PC-3 (cell line): Measurements from ENCODE around the gene POU2F1. TPM values are rescaled to one million over a fixed set of nuclear protein-coding genes. Genes with fewer than 3 reads are reported as not detected.

Experiments
- ATAC-seq: fragments of 200-7000 bp; cut with Tn5 transposase; 2 replicates; pipeline ENCODE4 v1.9.1; 2020; ENCODE audit warnings: mild to moderate bottlenecking, moderate library complexity
- BruUV-seq: library from RNA; stranded (reverse); fragments of 400-500 nt; replicated peaks from 2 replicates; lab custom pipeline; 2021; lab: Mats Ljungman, UMichigan
- CTCF ChIA-PET: fragments of 300-600 bp; sonication (Branson Sonifier 250); formaldehyde crosslinking; loops from one replicate; lab custom pipeline; 2022; ENCODE audit warnings: antibody characterized with exemption; lab: Charles Lee
- POLR2A ChIA-PET: fragments of 300-600 bp; sonication (Branson Sonifier 250); formaldehyde crosslinking; loops from one replicate; lab custom pipeline; 2022; ENCODE audit warnings: antibody characterized with exemption; ENCODE audit not compliant: unreplicated experiment; lab: Charles Lee
- DNase-seq: peaks from one replicate; pipeline ENCODE4 v3.0.0-alpha.2; 2015
- H2AFZ ChIP-seq: fragments of 300-600 bp; sonication (generic); 2 replicates; pipeline ENCODE4 v1.6.0; 2016; ENCODE audit warnings: antibody characterized with exemption, low read length
- H3F3A ChIP-seq: fragments of 300-600 bp; sonication (generic); one replicate; pipeline ENCODE4 v1.6.0; 2017; ENCODE audit warnings: antibody characterized with exemption, low read length, control low read depth, mild to moderate bottlenecking; ENCODE audit not compliant: unreplicated experiment
- H3K27ac ChIP-seq: fragments of 300-600 bp; sonication (generic); 2 replicates; pipeline ENCODE4 v1.5.1; 2016; ENCODE audit warnings: mild to moderate bottlenecking, low read length
- H3K27me3 ChIP-seq: fragments of 300-600 bp; sonication (generic); 2 replicates; pipeline ENCODE4 v1.6.1; 2016; ENCODE audit warnings: low read length, mixed read lengths
- H3K36me3 ChIP-seq: fragments of 300-600 bp; sonication (generic); 2 replicates; pipeline ENCODE4 v1.6.1; 2016; ENCODE audit warnings: low read depth, mixed run types, low read length, mixed read lengths
- H3K4me1 ChIP-seq: fragments of 300-600 bp; sonication (generic); 2 replicates; pipeline ENCODE4 v1.5.1; 2016; ENCODE audit warnings: low read length; ENCODE audit not compliant: insufficient read depth
- H3K4me2 ChIP-seq: fragments of 300-600 bp; sonication (generic); 2 replicates; pipeline ENCODE4 v1.6.0; 2016; ENCODE audit warnings: low read length
- H3K4me3 ChIP-seq: fragments of 300-600 bp; sonication (generic); 2 replicates; pipeline ENCODE4 v1.5.1; 2016; ENCODE audit warnings: mild to moderate bottlenecking, low read length, mixed read lengths
- H3K79me2 ChIP-seq: fragments of 300-600 bp; sonication (generic); 2 replicates; pipeline ENCODE4 v1.6.1; 2017; ENCODE audit warnings: low read length, mixed read lengths
- H3K9ac ChIP-seq: fragments of 300-600 bp; sonication (generic); 2 replicates; pipeline ENCODE4 v1.6.0; 2016; ENCODE audit warnings: mild to moderate bottlenecking, low read length
- H3K9me2 ChIP-seq: fragments of 300-600 bp; sonication (generic); replicated peaks from 2 replicates; pipeline ENCODE4 v1.6.1; 2016; ENCODE audit warnings: mixed run types, low read length, mixed read lengths
- H3K9me3 ChIP-seq: fragments of 300-600 bp; sonication (generic); 2 replicates; pipeline ENCODE4 v1.6.1; 2016; ENCODE audit warnings: low read length, mixed read lengths
- H4K20me1 ChIP-seq: fragments of 300-600 bp; sonication (generic); 2 replicates; pipeline ENCODE4 v1.6.1; 2016; ENCODE audit warnings: low read length, mixed read lengths
- CTCF ChIP-seq: fragments of 300-600 bp; sonication (generic); conservative IDR thresholded peaks from 2 replicates; pipeline ENCODE4 v1.5.1; 2017; ENCODE audit warnings: antibody characterized with exemption, low read depth, mild to moderate bottlenecking, low read length
- EZH2 ChIP-seq: fragments of 300-600 bp; sonication (generic); IDR thresholded peaks from one replicate; pipeline ENCODE4 v1.6.1; 2017; ENCODE audit warnings: antibody characterized with exemption, mild to moderate bottlenecking, low read length; ENCODE audit not compliant: unreplicated experiment
- EZH2phosphoT487 ChIP-seq: fragments of 300-600 bp; sonication (generic); IDR thresholded peaks from 2 replicates; pipeline ENCODE4 v1.6.1; 2018; ENCODE audit warnings: mild to moderate bottlenecking, antibody characterized with exemption, low read length, borderline replicate concordance
- intact Hi-C: fragments of 100-400 bp; cut with micrococcal nuclease; formaldehyde crosslinking; loops from 2 replicates; pipeline ENCODE4 v1.9.0; 2023
- total RNA-seq: library from RNA; depleted of rRNA; stranded (reverse); fragments of >200 nt; gene quantifications from 2 replicates; pipeline ENCODE4 v1.2.3, GENCODE V29; 2014

Gene POU2F1
- total RNA-seq, 1 experiment from 2014 or later, result 8.7 TPM

GRCh38 chr1:167219646-167220536 is 795 bp upstream of the POU2F1 start:
- Histone ChIP-seq H3K79me2 (peaks cover 46% of the 10 kb centered on the region), H4K20me1 (peaks cover 12% of the 10 kb centered on the region), H2AFZ (peak overlapping the region; percentile 97), H3K4me2 (peak overlapping the region; percentile 100), H3F3A (no peaks in the 10 kb centered on the region), H3K9me2 (no peaks in the 10 kb centered on the region), H3K4me1 (peaks cover 28% of the 10 kb centered on the region), H3K36me3 (no peaks in the 10 kb centered on the region), H3K9me3 (no peaks in the 10 kb centered on the region), H3K27ac (peak overlapping the region; percentile 97), H3K4me3 (peak overlapping the region; percentile 94), H3K9ac (peak overlapping the region; percentile 97), H3K27me3 (no peaks in the 10 kb centered on the region)
- ATAC-seq, result peak; percentile 61
- TF ChIP-seq EZH2phosphoT487 (no peak), EZH2 (no peak), CTCF (no peak)
- DNase-seq, result peak; percentile 93
- BruUV-seq, result TSS peak; percentile 79
- ChIA-PET POLR2A (interaction anchor here (0.6 to 2.0 kb wide), 10 partner anchors 9 to 1401 kb away, joined by 3 to 13 read pairs (median 6); partner anchors contain the start of gene CREG1), CTCF (interaction anchor here (0.5 to 1.8 kb wide), 45 partner anchors 8 to 1586 kb away, joined by 3 to 21 read pairs (median 5); partner anchors contain the start of genes CREG1 and POGK)
- intact Hi-C loops, result loop anchor here (1.0 to 5.0 kb wide), 7 partner anchors 98 to 717 kb away; partner anchors contain the start of genes DCAF6 and MPC2

GRCh38 chr1:167221126-167221737 is 546 bp downstream of the POU2F1 start:
- H3K9me3 ChIP-seq, result no peaks in the 10 kb centered on the region
- ChIA-PET CTCF (interaction anchor here (0.6 to 1.4 kb wide), 4 partner anchors 16 to 331 kb away, joined by 3 to 15 read pairs (median 5); no protein-coding TSS in a partner anchor), POLR2A (interaction anchor here (0.5 to 2.0 kb wide), 3 partner anchors 43 to 332 kb away, joined by 3 to 10 read pairs (median 6); partner anchors contain the start of gene CREG1)
- peak overlapping the region; percentile 81 for H2AFZ ChIP-seq
- peak overlapping the region; percentile 42; the same call in 1 of the 2 replicates for H3K27ac ChIP-seq
- H3K9ac ChIP-seq, result peak overlapping the region; percentile 84
- no peaks in the 10 kb centered on the region for H3K36me3 ChIP-seq
- no peak for TF ChIP-seq EZH2
- BruUV-seq, result no TSS peak
- H3K4me3 ChIP-seq, result peak overlapping the region; percentile 83
- H3F3A ChIP-seq, result no peaks in the 10 kb centered on the region
- ATAC-seq, result peak; percentile 7
- peaks cover 31% of the 10 kb centered on the region for H3K4me1 ChIP-seq
- no peaks in the 10 kb centered on the region for H3K9me2 ChIP-seq
- no peaks in the 10 kb centered on the region for H3K27me3 ChIP-seq
- peaks cover 59% of the 10 kb centered on the region for H3K79me2 ChIP-seq
- DNase-seq, result no peak
- intact Hi-C loops, result loop anchor here (5.0 kb wide), 6 partner anchors 99 to 716 kb away; partner anchors contain the start of genes DCAF6 and MPC2
- H4K20me1 ChIP-seq, result peaks cover 23% of the 10 kb centered on the region
- peak overlapping the region; percentile 89 for H3K4me2 ChIP-seq
